Adipocyte (in vitro differentiated cells): ENCODE results near the gene NKX1-2.

ENCODE experiments used
- DNase-seq: peaks from one replicate; pipeline ENCODE4 v3.0.0-alpha.2; 2015; ENCODE audit warnings: low read depth
- H3K27me3 ChIP-seq: replicated peaks from 2 replicates; pipeline ENCODE4 v1.7.0; 2013; ENCODE audit warnings: mild to moderate bottlenecking, low read length, moderate library complexity; ENCODE audit not compliant: control insufficient read depth, insufficient read depth
- H3K36me3 ChIP-seq: 2 replicates; pipeline ENCODE4 v1.7.0; 2013; ENCODE audit warnings: low read length, mild to moderate bottlenecking, moderate library complexity; ENCODE audit not compliant: control insufficient read depth, insufficient read depth, severe bottlenecking
- H3K4me1 ChIP-seq: 2 replicates; pipeline ENCODE4 v1.7.0; 2013; ENCODE audit warnings: mild to moderate bottlenecking, low read length, moderate library complexity; ENCODE audit not compliant: control insufficient read depth, insufficient read depth
- H3K4me3 ChIP-seq: 2 replicates; pipeline ENCODE4 v1.7.0; 2013; ENCODE audit warnings: mild to moderate bottlenecking, low read length, moderate library complexity
- H3K9ac ChIP-seq: 2 replicates; pipeline ENCODE4 v1.7.0; 2013; ENCODE audit warnings: mild to moderate bottlenecking, low read length, moderate library complexity
- H3K9me3 ChIP-seq: 2 replicates; pipeline ENCODE4 v1.7.0; 2013; ENCODE audit warnings: mild to moderate bottlenecking, low read length, moderate library complexity; ENCODE audit not compliant: control insufficient read depth

NKX1-2 gene

GRCh38 chr10:124461642-124462347 lies 12.0 kb upstream of the NKX1-2 start, which contains the start of gene LHPP:
Gene LHPP, plus strand, starts transcription at chr10:124461823. Its CDS starts 40 bp downstream, at chr10:124461863.
- no peaks in the 10 kb centered on the region for H3K36me3 ChIP-seq
- DNase-seq = peak; percentile 89
- H3K9me3 ChIP-seq = no peaks in the 10 kb centered on the region
- peak within 1 kb of the TSS; percentile 86 for H3K4me3 ChIP-seq
- H3K9ac ChIP-seq = peak within 1 kb of the TSS; percentile 86
- H3K4me1 ChIP-seq = peaks cover 10% of the 10 kb centered on the region
- H3K27me3 ChIP-seq = peaks cover 12% of the 10 kb centered on the region

- H3K4me3 ChIP-seq = no peak overlapping the region
- H3K9me3 ChIP-seq = no peaks in the 10 kb centered on the region
- DNase-seq = no peak
- peaks cover 4% of the 10 kb centered on the region for H3K4me1 ChIP-seq
- peaks cover 20% of the 10 kb centered on the region for H3K27me3 ChIP-seq
- H3K36me3 ChIP-seq = no peaks in the 10 kb centered on the region
- no peak overlapping the region for H3K9ac ChIP-seq
Measured at GRCh38 chr10:124460144-124460543, 10.3 kb upstream of the NKX1-2 start.

- peaks cover 27% of the 10 kb centered on the region for H3K27me3 ChIP-seq
- H3K4me3 ChIP-seq = no peak overlapping the region
- H3K9ac ChIP-seq = no peak overlapping the region
- peaks cover 4% of the 10 kb centered on the region for H3K4me1 ChIP-seq
- no peaks in the 10 kb centered on the region for H3K36me3 ChIP-seq
- H3K9me3 ChIP-seq = no peaks in the 10 kb centered on the region
- no peak for DNase-seq
Measured at GRCh38 chr10:124459395-124459794, 9.6 kb upstream of the NKX1-2 start.

GRCh38 chr10:124458889-124459288 lies 9.1 kb upstream of the NKX1-2 start:
- peaks cover 4% of the 10 kb centered on the region for H3K4me1 ChIP-seq
- no peak overlapping the region for H3K4me3 ChIP-seq
- peaks cover 32% of the 10 kb centered on the region for H3K27me3 ChIP-seq
- no peaks in the 10 kb centered on the region for H3K36me3 ChIP-seq
- no peaks in the 10 kb centered on the region for H3K9me3 ChIP-seq
- H3K9ac ChIP-seq = no peak overlapping the region
- DNase-seq = no peak

GRCh38 chr10:124458473-124458872 lies 8.6 kb upstream of the NKX1-2 start:
- no peak for DNase-seq
- Histone ChIP-seq H3K9ac (no peak overlapping the region), H3K27me3 (peaks cover 36% of the 10 kb centered on the region), H3K36me3 (no peaks in the 10 kb centered on the region), H3K4me1 (peaks cover 4% of the 10 kb centered on the region), H3K4me3 (no peak overlapping the region), H3K9me3 (no peaks in the 10 kb centered on the region)

GRCh38 chr10:124455441-124455840 lies 5.6 kb upstream of the NKX1-2 start:
- no peak for DNase-seq
- Histone ChIP-seq H3K27me3 (peaks cover 60% of the 10 kb centered on the region), H3K9me3 (no peaks in the 10 kb centered on the region), H3K36me3 (no peaks in the 10 kb centered on the region), H3K4me3 (no peak overlapping the region), H3K4me1 (no peaks in the 10 kb centered on the region), H3K9ac (no peak overlapping the region)

- Histone ChIP-seq H3K9ac (no peak overlapping the region), H3K9me3 (no peaks in the 10 kb centered on the region), H3K27me3 (peaks cover 70% of the 10 kb centered on the region), H3K4me1 (no peaks in the 10 kb centered on the region), H3K4me3 (no peak overlapping the region), H3K36me3 (no peaks in the 10 kb centered on the region)
- DNase-seq = no peak
Measured at GRCh38 chr10:124453960-124454610, 4.2 kb upstream of the NKX1-2 start.

- Histone ChIP-seq H3K4me3 (no peak overlapping the region), H3K9me3 (no peaks in the 10 kb centered on the region), H3K27me3 (peaks cover 80% of the 10 kb centered on the region), H3K9ac (no peak overlapping the region), H3K4me1 (no peaks in the 10 kb centered on the region), H3K36me3 (no peaks in the 10 kb centered on the region)
- no peak for DNase-seq
Measured at GRCh38 chr10:124451276-124451675, 1.4 kb upstream of the NKX1-2 start.

- Histone ChIP-seq H3K27me3 (peaks cover 83% of the 10 kb centered on the region), H3K9ac (no peak overlapping the region), H3K36me3 (no peaks in the 10 kb centered on the region), H3K4me1 (no peaks in the 10 kb centered on the region), H3K9me3 (no peaks in the 10 kb centered on the region), H3K4me3 (no peak overlapping the region)
- DNase-seq = no peak
Measured at GRCh38 chr10:124450783-124451057, 885 bp upstream of the NKX1-2 start.

- H3K9me3 ChIP-seq = no peaks in the 10 kb centered on the region
- H3K4me3 ChIP-seq = no peak overlapping the region
- H3K36me3 ChIP-seq = no peaks in the 10 kb centered on the region
- peaks cover 83% of the 10 kb centered on the region for H3K27me3 ChIP-seq
- DNase-seq = no peak
- no peaks in the 10 kb centered on the region for H3K4me1 ChIP-seq
- H3K9ac ChIP-seq = no peak overlapping the region
Measured at GRCh38 chr10:124449170-124450011, 444 bp downstream of the NKX1-2 start.

GRCh38 chr10:124448696-124449169 lies 1.1 kb downstream of the NKX1-2 start:
- no peaks in the 10 kb centered on the region for H3K36me3 ChIP-seq
- no peaks in the 10 kb centered on the region for H3K4me1 ChIP-seq
- H3K9ac ChIP-seq = no peak overlapping the region
- H3K27me3 ChIP-seq = peaks cover 78% of the 10 kb centered on the region
- H3K9me3 ChIP-seq = no peaks in the 10 kb centered on the region
- H3K4me3 ChIP-seq = no peak overlapping the region
- DNase-seq = no peak
